PC-3 (cell line): ENCODE data around the gene CFAP46. TPM values are rescaled to one million over a fixed set of nuclear protein-coding genes. Genes with fewer than 3 reads are reported as not detected.

ENCODE experiments used
- ATAC-seq: fragments of 200-7000 bp; cut with Tn5 transposase; 2 replicates; pipeline ENCODE4 v1.9.1; 2020; ENCODE audit warnings: mild to moderate bottlenecking, moderate library complexity
- BruUV-seq: library from RNA; stranded (reverse); fragments of 400-500 nt; replicated peaks from 2 replicates; lab custom pipeline; 2021; lab: Mats Ljungman, UMichigan
- CTCF ChIA-PET: fragments of 300-600 bp; sonication (Branson Sonifier 250); formaldehyde crosslinking; loops from one replicate; lab custom pipeline; 2022; ENCODE audit warnings: antibody characterized with exemption; lab: Charles Lee
- POLR2A ChIA-PET: fragments of 300-600 bp; sonication (Branson Sonifier 250); formaldehyde crosslinking; loops from one replicate; lab custom pipeline; 2022; ENCODE audit warnings: antibody characterized with exemption; ENCODE audit not compliant: unreplicated experiment; lab: Charles Lee
- DNase-seq: peaks from one replicate; pipeline ENCODE4 v3.0.0-alpha.2; 2015
- H2AFZ ChIP-seq: fragments of 300-600 bp; sonication (generic); 2 replicates; pipeline ENCODE4 v1.6.0; 2016; ENCODE audit warnings: antibody characterized with exemption, low read length
- H3F3A ChIP-seq: fragments of 300-600 bp; sonication (generic); one replicate; pipeline ENCODE4 v1.6.0; 2017; ENCODE audit warnings: antibody characterized with exemption, low read length, control low read depth, mild to moderate bottlenecking; ENCODE audit not compliant: unreplicated experiment
- H3K27ac ChIP-seq: fragments of 300-600 bp; sonication (generic); 2 replicates; pipeline ENCODE4 v1.5.1; 2016; ENCODE audit warnings: mild to moderate bottlenecking, low read length
- H3K27me3 ChIP-seq: fragments of 300-600 bp; sonication (generic); 2 replicates; pipeline ENCODE4 v1.6.1; 2016; ENCODE audit warnings: low read length, mixed read lengths
- H3K36me3 ChIP-seq: fragments of 300-600 bp; sonication (generic); 2 replicates; pipeline ENCODE4 v1.6.1; 2016; ENCODE audit warnings: low read depth, mixed run types, low read length, mixed read lengths
- H3K4me1 ChIP-seq: fragments of 300-600 bp; sonication (generic); 2 replicates; pipeline ENCODE4 v1.5.1; 2016; ENCODE audit warnings: low read length; ENCODE audit not compliant: insufficient read depth
- H3K4me2 ChIP-seq: fragments of 300-600 bp; sonication (generic); 2 replicates; pipeline ENCODE4 v1.6.0; 2016; ENCODE audit warnings: low read length
- H3K4me3 ChIP-seq: fragments of 300-600 bp; sonication (generic); 2 replicates; pipeline ENCODE4 v1.5.1; 2016; ENCODE audit warnings: mild to moderate bottlenecking, low read length, mixed read lengths
- H3K79me2 ChIP-seq: fragments of 300-600 bp; sonication (generic); 2 replicates; pipeline ENCODE4 v1.6.1; 2017; ENCODE audit warnings: low read length, mixed read lengths
- H3K9ac ChIP-seq: fragments of 300-600 bp; sonication (generic); 2 replicates; pipeline ENCODE4 v1.6.0; 2016; ENCODE audit warnings: mild to moderate bottlenecking, low read length
- H3K9me2 ChIP-seq: fragments of 300-600 bp; sonication (generic); replicated peaks from 2 replicates; pipeline ENCODE4 v1.6.1; 2016; ENCODE audit warnings: mixed run types, low read length, mixed read lengths
- H3K9me3 ChIP-seq: fragments of 300-600 bp; sonication (generic); 2 replicates; pipeline ENCODE4 v1.6.1; 2016; ENCODE audit warnings: low read length, mixed read lengths
- H4K20me1 ChIP-seq: fragments of 300-600 bp; sonication (generic); 2 replicates; pipeline ENCODE4 v1.6.1; 2016; ENCODE audit warnings: low read length, mixed read lengths
- EZH2 ChIP-seq: fragments of 300-600 bp; sonication (generic); IDR thresholded peaks from one replicate; pipeline ENCODE4 v1.6.1; 2017; ENCODE audit warnings: antibody characterized with exemption, mild to moderate bottlenecking, low read length; ENCODE audit not compliant: unreplicated experiment
- EZH2phosphoT487 ChIP-seq: fragments of 300-600 bp; sonication (generic); IDR thresholded peaks from 2 replicates; pipeline ENCODE4 v1.6.1; 2018; ENCODE audit warnings: mild to moderate bottlenecking, antibody characterized with exemption, low read length, borderline replicate concordance
- intact Hi-C: fragments of 100-400 bp; cut with micrococcal nuclease; formaldehyde crosslinking; loops from 2 replicates; pipeline ENCODE4 v1.9.0; 2023
- total RNA-seq: library from RNA; depleted of rRNA; stranded (reverse); fragments of >200 nt; gene quantifications from 2 replicates; pipeline ENCODE4 v1.2.3, GENCODE V29; 2014
- TF ChIP-seq, protein P1 (sequence below): fragments of 300-600 bp; sonication (generic); conservative IDR thresholded peaks from 2 replicates; pipeline ENCODE4 v1.5.1; 2017; ENCODE audit warnings: antibody characterized with exemption, low read depth, mild to moderate bottlenecking, low read length

Gene CFAP46
- total RNA-seq, 1 experiment from 2014 or later: 0.04 TPM

DNA sequence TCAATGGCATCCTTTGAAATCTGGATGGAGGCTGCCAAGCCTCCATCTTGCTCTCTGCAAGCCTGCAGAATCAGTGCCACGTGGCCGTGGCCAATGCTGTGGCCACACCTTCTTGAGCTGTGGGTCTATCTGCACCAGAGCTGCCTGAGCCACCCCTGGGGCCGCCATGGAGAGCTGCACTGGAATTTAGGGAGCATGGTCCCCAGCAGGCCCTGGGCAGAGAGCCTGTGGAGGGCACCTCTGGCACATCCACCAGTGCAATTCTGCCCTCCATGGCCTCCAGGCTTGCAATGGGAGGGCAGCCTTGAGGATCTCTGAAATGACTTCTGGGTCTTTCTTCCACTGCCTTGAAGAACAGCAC is 100.8 kb downstream of the CFAP46 start:
- Histone ChIP-seq H4K20me1 (no peaks in the 10 kb centered on the region), H3K9me2 (no peaks in the 10 kb centered on the region), H3K36me3 (no peaks in the 10 kb centered on the region), H3K79me2 (no peaks in the 10 kb centered on the region), H3K27ac (no peak overlapping the region), H2AFZ (no peak overlapping the region), H3K4me2 (no peak overlapping the region), H3K27me3 (peaks cover 25% of the 10 kb centered on the region), H3K9ac (no peak overlapping the region), H3K4me3 (no peak overlapping the region), H3K9me3 (peaks cover 5% of the 10 kb centered on the region; the same call in 1 of the 2 replicates), H3F3A (no peaks in the 10 kb centered on the region), H3K4me1 (peaks cover 2% of the 10 kb centered on the region; the same call in 1 of the 2 replicates)
- TF ChIP-seq EZH2 (no peak), EZH2phosphoT487 (no peak)
- TF ChIP-seq, protein P1, sequence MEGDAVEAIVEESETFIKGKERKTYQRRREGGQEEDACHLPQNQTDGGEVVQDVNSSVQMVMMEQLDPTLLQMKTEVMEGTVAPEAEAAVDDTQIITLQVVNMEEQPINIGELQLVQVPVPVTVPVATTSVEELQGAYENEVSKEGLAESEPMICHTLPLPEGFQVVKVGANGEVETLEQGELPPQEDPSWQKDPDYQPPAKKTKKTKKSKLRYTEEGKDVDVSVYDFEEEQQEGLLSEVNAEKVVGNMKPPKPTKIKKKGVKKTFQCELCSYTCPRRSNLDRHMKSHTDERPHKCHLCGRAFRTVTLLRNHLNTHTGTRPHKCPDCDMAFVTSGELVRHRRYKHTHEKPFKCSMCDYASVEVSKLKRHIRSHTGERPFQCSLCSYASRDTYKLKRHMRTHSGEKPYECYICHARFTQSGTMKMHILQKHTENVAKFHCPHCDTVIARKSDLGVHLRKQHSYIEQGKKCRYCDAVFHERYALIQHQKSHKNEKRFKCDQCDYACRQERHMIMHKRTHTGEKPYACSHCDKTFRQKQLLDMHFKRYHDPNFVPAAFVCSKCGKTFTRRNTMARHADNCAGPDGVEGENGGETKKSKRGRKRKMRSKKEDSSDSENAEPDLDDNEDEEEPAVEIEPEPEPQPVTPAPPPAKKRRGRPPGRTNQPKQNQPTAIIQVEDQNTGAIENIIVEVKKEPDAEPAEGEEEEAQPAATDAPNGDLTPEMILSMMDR: no peak
- POLR2A ChIA-PET: no interaction called here
- CTCF ChIA-PET: no interaction called here
- no peak for ATAC-seq
- no TSS peak for BruUV-seq
- intact Hi-C loops: no loop called here
- DNase-seq: no peak

DNA sequence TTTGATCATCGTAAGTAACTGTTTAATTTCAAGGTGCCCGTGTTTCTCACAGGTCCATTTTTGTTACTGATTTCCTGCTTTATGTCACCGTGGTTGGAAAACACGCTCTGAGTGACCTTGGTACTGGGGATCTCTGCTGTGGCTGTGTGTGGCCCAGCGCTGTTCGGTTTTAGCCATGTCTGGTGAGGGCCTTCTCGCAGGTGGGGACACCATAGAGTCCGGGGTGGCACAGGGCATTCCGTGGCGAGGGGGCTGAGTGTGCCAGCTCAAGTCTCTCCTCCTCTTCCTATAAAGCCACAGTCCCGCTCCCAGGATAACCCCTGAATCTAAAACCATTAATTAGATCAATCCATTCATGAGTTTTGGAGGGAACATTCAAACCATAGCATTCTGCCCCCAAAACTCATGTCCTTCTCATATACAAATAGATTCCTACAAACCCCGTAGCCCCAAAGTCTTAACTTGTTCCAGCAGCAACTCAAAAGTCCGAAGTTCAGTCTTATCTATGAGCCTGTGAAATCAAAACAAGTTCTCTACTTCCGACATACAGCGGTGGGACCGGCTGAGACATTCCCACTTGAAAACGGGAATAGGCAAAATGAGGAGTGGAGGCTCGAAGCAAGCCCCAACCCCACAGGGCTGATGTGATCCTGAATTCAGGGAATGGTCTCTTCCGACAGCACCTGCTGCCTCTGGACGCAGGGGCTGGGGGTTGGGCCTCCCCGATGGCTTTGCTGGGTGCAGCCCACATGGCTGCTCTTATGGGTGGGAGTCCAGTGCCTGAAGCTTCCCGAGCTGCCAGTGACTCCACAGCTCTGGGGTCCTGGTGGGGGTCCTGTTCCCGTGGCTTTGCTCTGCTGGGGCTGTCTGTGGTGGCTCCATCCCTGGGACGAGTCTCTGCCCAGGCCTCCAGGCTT is 101.4 kb downstream of the CFAP46 start:
- CTCF ChIA-PET: no interaction called here
- intact Hi-C loops: no loop called here
- no TSS peak for BruUV-seq
- Histone ChIP-seq H3K9me3 (peaks cover 5% of the 10 kb centered on the region; the same call in 1 of the 2 replicates), H3K4me3 (no peak overlapping the region), H4K20me1 (no peaks in the 10 kb centered on the region), H3K4me1 (peaks cover 5% of the 10 kb centered on the region; the same call in 1 of the 2 replicates), H2AFZ (no peak overlapping the region), H3K27me3 (peaks cover 19% of the 10 kb centered on the region; the same call in 1 of the 2 replicates), H3F3A (no peaks in the 10 kb centered on the region), H3K9ac (no peak overlapping the region), H3K36me3 (no peaks in the 10 kb centered on the region), H3K4me2 (no peak overlapping the region), H3K27ac (no peak overlapping the region), H3K9me2 (no peaks in the 10 kb centered on the region), H3K79me2 (no peaks in the 10 kb centered on the region)
- no peak for ATAC-seq
- POLR2A ChIA-PET: no interaction called here
- DNase-seq: no peak
- TF ChIP-seq, protein P1: no peak
- no peak for TF ChIP-seq EZH2phosphoT487
- no peak for TF ChIP-seq EZH2

DNA sequence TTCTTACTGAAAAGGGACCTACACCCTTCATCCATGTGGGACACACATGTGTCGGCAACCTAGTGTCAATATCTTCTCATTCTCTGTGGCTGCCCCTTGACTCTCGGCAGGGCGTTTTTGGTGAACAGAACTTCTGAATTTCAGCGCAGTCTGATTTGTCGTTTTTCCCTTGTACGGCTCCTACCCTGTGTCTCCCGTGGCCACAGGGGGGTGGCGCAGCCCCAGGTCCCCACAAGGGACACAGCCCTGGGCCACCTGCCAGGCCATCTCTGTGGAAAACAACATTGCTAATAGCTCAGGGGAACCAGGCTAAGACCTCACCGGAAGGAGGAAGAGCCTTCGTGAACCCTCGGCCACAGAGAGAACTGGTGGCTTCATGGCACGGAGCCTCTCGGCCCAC is 103.3 kb downstream of the CFAP46 start:
- Histone ChIP-seq H3K4me1 (peaks cover 5% of the 10 kb centered on the region; the same call in 1 of the 2 replicates), H2AFZ (no peak overlapping the region), H3K27ac (no peak overlapping the region), H3K4me2 (no peak overlapping the region), H3F3A (no peaks in the 10 kb centered on the region), H3K36me3 (no peaks in the 10 kb centered on the region), H3K79me2 (no peaks in the 10 kb centered on the region), H3K9me3 (peaks cover 5% of the 10 kb centered on the region; the same call in 1 of the 2 replicates), H3K4me3 (no peak overlapping the region), H3K9ac (no peak overlapping the region), H4K20me1 (no peaks in the 10 kb centered on the region), H3K27me3 (peaks cover 25% of the 10 kb centered on the region), H3K9me2 (no peaks in the 10 kb centered on the region)
- ChIA-PET POLR2A (no interaction called here), CTCF (no interaction called here)
- DNase-seq (no peak), ATAC-seq (no peak)
- TF ChIP-seq, protein P1: no peak
- no peak for TF ChIP-seq EZH2phosphoT487
- TF ChIP-seq EZH2: no peak
- intact Hi-C loops: loop anchor here (5.0 to 10.0 kb wide), 3 partner anchors 48 to 286 kb away; no protein-coding TSS in a partner anchor
- no TSS peak for BruUV-seq
